Activated naive CD8-positive, alpha-beta T cell treated with anti-CD3 and anti-CD28 coated beads, Interleukin-2, amount 50 U/mL, for 24 hours (primary cell): ENCODE results near the gene UPF2.

Source experiments
- ATAC-seq: fragments of 150-1000 bp; cut with Tn5 transposase; one replicate; pipeline ENCODE4 v1.10.0; 2021
- DNase-seq: peaks from one replicate; pipeline ENCODE4 v3.0.0; 2021
- H3K27ac Mint-ChIP-seq: one replicate; pipeline ENCODE4 v1.8.0; 2021; ENCODE audit warnings: mild to moderate bottlenecking, mixed read lengths
- H3K27me3 Mint-ChIP-seq: one replicate; pipeline ENCODE4 v1.8.0; 2021; ENCODE audit warnings: mixed read lengths
- H3K36me3 Mint-ChIP-seq: one replicate; pipeline ENCODE4 v1.8.0; 2021; ENCODE audit warnings: low read depth, mixed read lengths
- H3K4me1 Mint-ChIP-seq: one replicate; pipeline ENCODE4 v1.8.0; 2021; ENCODE audit warnings: mixed read lengths
- H3K4me3 Mint-ChIP-seq: one replicate; pipeline ENCODE4 v1.8.0; 2021; ENCODE audit warnings: mild to moderate bottlenecking, moderate library complexity, mixed read lengths
- H3K9me3 Mint-ChIP-seq: one replicate; pipeline ENCODE4 v1.8.0; 2021; ENCODE audit warnings: mixed read lengths

UPF2 gene

GRCh38 chr10:12055732-12056131 is 13.1 kb upstream of the UPF2 start:
- no peaks in the 10 kb centered on the region for H3K9me3 Mint-ChIP-seq
- no peak for DNase-seq
- H3K27me3 Mint-ChIP-seq, result no peaks in the 10 kb centered on the region
- H3K4me3 Mint-ChIP-seq, result no peak overlapping the region
- H3K27ac Mint-ChIP-seq, result no peak overlapping the region
- ATAC-seq, result no peak
- no peaks in the 10 kb centered on the region for H3K36me3 Mint-ChIP-seq
- H3K4me1 Mint-ChIP-seq, result no peaks in the 10 kb centered on the region

GRCh38 chr10:12051241-12051640 is 8.6 kb upstream of the UPF2 start:
- no peaks in the 10 kb centered on the region for H3K9me3 Mint-ChIP-seq
- no peaks in the 10 kb centered on the region for H3K36me3 Mint-ChIP-seq
- H3K4me3 Mint-ChIP-seq, result no peak overlapping the region
- H3K27ac Mint-ChIP-seq, result no peak overlapping the region
- H3K4me1 Mint-ChIP-seq, result no peaks in the 10 kb centered on the region
- H3K27me3 Mint-ChIP-seq, result no peaks in the 10 kb centered on the region
- no peak for DNase-seq
- no peak for ATAC-seq

GRCh38 chr10:12050528-12050927 is 7.9 kb upstream of the UPF2 start:
- no peak overlapping the region for H3K27ac Mint-ChIP-seq

GRCh38 chr10:12048547-12048946 is 5.9 kb upstream of the UPF2 start:
- no peaks in the 10 kb centered on the region for H3K36me3 Mint-ChIP-seq
- ATAC-seq (no peak), DNase-seq (no peak)
- H3K4me1 Mint-ChIP-seq, result peaks cover 4% of the 10 kb centered on the region
- H3K4me3 Mint-ChIP-seq, result no peak overlapping the region
- no peaks in the 10 kb centered on the region for H3K27me3 Mint-ChIP-seq
- no peaks in the 10 kb centered on the region for H3K9me3 Mint-ChIP-seq
- H3K27ac Mint-ChIP-seq, result no peak overlapping the region

More at GRCh38 chr10:12050528-12050927, 7.9 kb upstream of the UPF2 start:
- DNase-seq (no peak), ATAC-seq (no peak)
- Mint-ChIP-seq H3K27me3 (no peaks in the 10 kb centered on the region), H3K36me3 (no peaks in the 10 kb centered on the region), H3K4me1 (no peaks in the 10 kb centered on the region), H3K4me3 (no peak overlapping the region), H3K9me3 (no peaks in the 10 kb centered on the region)

GRCh38 chr10:12045596-12045995 is 3.0 kb upstream of the UPF2 start:
- H3K4me1 Mint-ChIP-seq, result peaks cover 25% of the 10 kb centered on the region
- H3K36me3 Mint-ChIP-seq, result peaks cover 10% of the 10 kb centered on the region
- H3K27me3 Mint-ChIP-seq, result peaks cover 5% of the 10 kb centered on the region
- peaks cover 5% of the 10 kb centered on the region for H3K9me3 Mint-ChIP-seq
- DNase-seq, result no peak
- no peak overlapping the region for H3K4me3 Mint-ChIP-seq
- H3K27ac Mint-ChIP-seq, result no peak overlapping the region
- ATAC-seq, result no peak

- peak; percentile 35 for ATAC-seq
These were observed 206 bp downstream of the UPF2 start for GRCh38 chr10:12042409-12042796.

GRCh38 chr10:12041766-12042408 is 722 bp downstream of the UPF2 start:
- Mint-ChIP-seq H3K36me3 (peaks cover 15% of the 10 kb centered on the region), H3K4me1 (peaks cover 48% of the 10 kb centered on the region), H3K27ac (peak overlapping the region; percentile 100), H3K9me3 (peaks cover 5% of the 10 kb centered on the region), H3K27me3 (peaks cover 5% of the 10 kb centered on the region), H3K4me3 (peak overlapping the region; percentile 98)
- ATAC-seq, result peak; percentile 39
- peak; percentile 41 for DNase-seq

More at GRCh38 chr10:12042409-12042796, 206 bp downstream of the UPF2 start:
- DNase-seq, result peak; percentile 58
- peak overlapping the region; percentile 98 for H3K4me3 Mint-ChIP-seq
- H3K4me1 Mint-ChIP-seq, result peaks cover 48% of the 10 kb centered on the region
- H3K27ac Mint-ChIP-seq, result peak overlapping the region; percentile 100
- peaks cover 5% of the 10 kb centered on the region for H3K9me3 Mint-ChIP-seq
- peaks cover 5% of the 10 kb centered on the region for H3K27me3 Mint-ChIP-seq
- H3K36me3 Mint-ChIP-seq, result peaks cover 15% of the 10 kb centered on the region

GRCh38 chr10:12036073-12036655 is 6.4 kb downstream of the UPF2 start:
- Mint-ChIP-seq H3K27me3 (no peaks in the 10 kb centered on the region), H3K4me1 (peaks cover 34% of the 10 kb centered on the region), H3K27ac (no peak overlapping the region), H3K9me3 (no peaks in the 10 kb centered on the region), H3K36me3 (peaks cover 27% of the 10 kb centered on the region), H3K4me3 (no peak overlapping the region)
- ATAC-seq (no peak), DNase-seq (no peak)

- no peaks in the 10 kb centered on the region for H3K27me3 Mint-ChIP-seq
- no peak for DNase-seq
- H3K4me3 Mint-ChIP-seq, result no peak overlapping the region
- no peak for ATAC-seq
- H3K36me3 Mint-ChIP-seq, result peaks cover 51% of the 10 kb centered on the region
- peaks cover 19% of the 10 kb centered on the region for H3K4me1 Mint-ChIP-seq
- H3K27ac Mint-ChIP-seq, result no peak overlapping the region
- no peaks in the 10 kb centered on the region for H3K9me3 Mint-ChIP-seq
These were observed 11.2 kb downstream of the UPF2 start for GRCh38 chr10:12031404-12031803.

- H3K4me3 Mint-ChIP-seq, result no peak overlapping the region
- peaks cover 45% of the 10 kb centered on the region for H3K36me3 Mint-ChIP-seq
- ATAC-seq, result no peak
- DNase-seq, result no peak
- H3K4me1 Mint-ChIP-seq, result peaks cover 29% of the 10 kb centered on the region
- no peak overlapping the region for H3K27ac Mint-ChIP-seq
- no peaks in the 10 kb centered on the region for H3K9me3 Mint-ChIP-seq
- H3K27me3 Mint-ChIP-seq, result no peaks in the 10 kb centered on the region
These were observed 15.1 kb downstream of the UPF2 start for GRCh38 chr10:12027539-12027938.

- no peaks in the 10 kb centered on the region for H3K9me3 Mint-ChIP-seq
- H3K4me3 Mint-ChIP-seq, result no peak overlapping the region
- peaks cover 34% of the 10 kb centered on the region for H3K4me1 Mint-ChIP-seq
- H3K36me3 Mint-ChIP-seq, result peaks cover 40% of the 10 kb centered on the region
- no peak overlapping the region for H3K27ac Mint-ChIP-seq
- H3K27me3 Mint-ChIP-seq, result no peaks in the 10 kb centered on the region
- DNase-seq (no peak), ATAC-seq (no peak)
These were observed 17.0 kb downstream of the UPF2 start for GRCh38 chr10:12025591-12025990.

- H3K27ac Mint-ChIP-seq, result no peak overlapping the region
- H3K27me3 Mint-ChIP-seq, result no peaks in the 10 kb centered on the region
- no peak for ATAC-seq
- no peaks in the 10 kb centered on the region for H3K9me3 Mint-ChIP-seq
- H3K36me3 Mint-ChIP-seq, result peaks cover 24% of the 10 kb centered on the region
- DNase-seq, result no peak
- H3K4me3 Mint-ChIP-seq, result no peak overlapping the region
- peaks cover 29% of the 10 kb centered on the region for H3K4me1 Mint-ChIP-seq
These were observed 19.9 kb downstream of the UPF2 start for GRCh38 chr10:12022580-12023257.

GRCh38 chr10:12020574-12020973 is 22.0 kb downstream of the UPF2 start:
- no peak overlapping the region for H3K4me3 Mint-ChIP-seq
- H3K36me3 Mint-ChIP-seq, result peaks cover 12% of the 10 kb centered on the region
- H3K9me3 Mint-ChIP-seq, result no peaks in the 10 kb centered on the region
- H3K27me3 Mint-ChIP-seq, result no peaks in the 10 kb centered on the region
- H3K27ac Mint-ChIP-seq, result no peak overlapping the region
- DNase-seq (no peak), ATAC-seq (no peak)
- peaks cover 19% of the 10 kb centered on the region for H3K4me1 Mint-ChIP-seq

- Mint-ChIP-seq H3K9me3 (no peaks in the 10 kb centered on the region), H3K4me3 (no peak overlapping the region), H3K36me3 (peaks cover 15% of the 10 kb centered on the region), H3K27me3 (no peaks in the 10 kb centered on the region), H3K27ac (no peak overlapping the region), H3K4me1 (peaks cover 19% of the 10 kb centered on the region)
- ATAC-seq (no peak), DNase-seq (no peak)
These were observed 23.2 kb downstream of the UPF2 start for GRCh38 chr10:12019283-12019971.
